GM21786 (cell line): Measurements from ENCODE around the gene TNFRSF4.
"Not testable (repeated sequence)": the region's sequence is repeated elsewhere in the genome, so short reads cannot be mapped to it uniquely, and the experiment has no call there.

Source experiments
- ATAC-seq: cut with Tn5 transposase; IDR thresholded peaks from one replicate; pipeline ENCODE4 v1.9.1; 2021; ENCODE audit not compliant: unreplicated experiment

The TNFRSF4 gene

GRCh38 chr1:1203561-1204424 is 10.2 kb downstream of the TNFRSF4 start:
- no peak for ATAC-seq

- ATAC-seq: no peak
These were observed 11.0 kb downstream of the TNFRSF4 start for GRCh38 chr1:1202831-1203560.

- no peak for ATAC-seq
These were observed 12.8 kb downstream of the TNFRSF4 start for GRCh38 chr1:1200876-1201810.

- ATAC-seq: no peak
These were observed 13.7 kb downstream of the TNFRSF4 start for GRCh38 chr1:1199961-1200875.

GRCh38 chr1:1199141-1199960 is 14.6 kb downstream of the TNFRSF4 start:
- ATAC-seq: no peak

DNA sequence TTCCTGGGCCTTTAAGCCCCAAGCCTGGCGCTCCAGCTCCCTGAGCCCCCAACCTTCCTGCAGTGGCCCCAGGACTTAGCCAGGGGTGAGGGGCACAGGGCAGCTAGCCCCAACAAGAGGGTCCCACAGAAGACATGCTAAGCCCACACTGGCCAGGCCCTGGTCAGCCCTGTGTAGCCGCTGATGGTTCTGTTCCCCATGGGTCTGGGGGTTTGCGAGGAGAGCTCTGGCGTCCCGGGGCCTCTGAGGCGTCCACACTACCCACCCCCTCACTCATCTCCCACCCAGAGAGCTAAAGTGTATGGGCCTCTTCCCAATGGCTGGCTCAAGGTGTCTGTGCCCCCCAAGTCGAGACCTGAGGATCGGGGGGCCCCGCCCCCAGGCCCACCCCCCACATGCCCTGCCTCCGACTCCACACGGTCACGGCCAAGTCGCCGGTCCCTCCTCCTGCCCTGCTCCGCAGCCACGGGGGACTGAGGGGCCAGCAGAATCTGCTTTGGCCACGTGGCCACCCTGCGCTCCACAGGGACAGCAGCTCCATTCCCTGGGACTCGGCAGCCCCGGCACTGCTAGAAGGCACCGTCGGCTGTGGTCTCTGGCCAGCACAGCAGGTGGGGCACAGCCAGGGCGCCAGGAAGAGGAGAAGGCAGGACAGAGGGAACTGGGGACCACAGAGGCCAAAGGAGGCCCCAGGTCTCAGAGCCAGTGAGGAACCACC is 15.4 kb downstream of the TNFRSF4 start:
- no peak for ATAC-seq

GRCh38 chr1:1197551-1198422 is 16.2 kb downstream of the TNFRSF4 start:
- ATAC-seq: no peak

DNA sequence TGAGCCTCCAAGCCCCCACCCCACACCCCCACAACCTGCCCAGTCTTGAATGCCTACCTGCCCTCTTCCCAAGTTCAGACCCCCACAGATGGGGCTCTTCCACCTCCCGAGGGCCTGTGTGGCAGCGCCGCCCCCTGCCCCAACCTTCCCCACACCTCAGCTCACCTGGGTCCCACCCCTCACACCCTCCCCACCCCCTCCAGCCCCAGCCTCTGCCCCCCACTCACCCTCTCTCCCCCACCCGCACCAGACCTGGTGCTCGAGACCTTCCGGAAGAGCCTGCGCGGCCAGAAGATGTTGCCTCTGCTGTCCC is 16.8 kb downstream of the TNFRSF4 start:
- ATAC-seq: no peak

GRCh38 chr1:1196431-1197187 is 17.3 kb downstream of the TNFRSF4 start:
- no peak for ATAC-seq

- not testable (repeated sequence) for ATAC-seq
These were observed 18.2 kb downstream of the TNFRSF4 start for GRCh38 chr1:1195726-1196125.

GRCh38 chr1:1194723-1195122 is 19.2 kb downstream of the TNFRSF4 start:
- no peak for ATAC-seq

DNA sequence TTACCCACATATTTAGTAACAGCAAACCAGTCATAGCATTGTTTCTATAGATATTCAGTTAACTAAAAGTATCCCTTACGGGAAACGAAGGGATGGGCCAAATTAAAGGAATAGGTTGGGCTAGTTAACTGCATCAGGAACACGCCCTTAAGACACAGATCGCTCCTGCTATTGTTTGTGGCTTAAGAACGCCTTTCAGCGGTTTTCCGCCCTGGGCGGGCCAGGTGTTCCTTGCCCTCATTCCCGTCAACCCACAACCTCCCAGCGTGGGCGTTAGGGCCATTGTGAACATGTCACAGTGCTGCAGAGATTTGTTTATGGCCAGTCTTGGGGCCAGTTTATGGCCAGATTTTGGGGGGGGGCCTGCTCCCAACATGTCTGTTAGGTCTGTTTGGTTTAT is 22.2 kb downstream of the TNFRSF4 start:
- ATAC-seq: no peak

DNA sequence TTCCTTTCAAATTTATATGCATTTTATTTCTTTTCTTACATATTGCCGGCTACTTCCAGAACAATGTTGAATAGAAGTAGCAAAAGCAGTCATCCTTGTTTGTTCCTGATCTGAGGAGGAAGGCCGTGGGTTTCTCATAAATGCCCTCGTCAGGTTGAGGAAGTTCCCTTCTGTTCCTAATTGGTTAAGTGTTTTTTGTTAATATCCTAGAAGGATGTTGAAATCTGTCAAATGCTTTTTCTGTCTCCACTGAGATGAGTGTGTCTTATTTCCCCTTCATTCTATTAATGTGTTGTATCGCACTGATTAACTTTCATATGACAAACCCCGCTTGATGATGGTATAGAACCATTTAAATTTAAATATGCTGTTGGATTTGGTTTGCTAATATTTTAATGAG is 24.8 kb downstream of the TNFRSF4 start:
- no peak for ATAC-seq

- no peak for ATAC-seq
These were observed 26.0 kb downstream of the TNFRSF4 start for GRCh38 chr1:1187938-1188337.

- no peak for ATAC-seq
These were observed 28.7 kb downstream of the TNFRSF4 start for GRCh38 chr1:1185101-1185765.
